COLO668 (cell line): ENCODE results near the gene ARHGEF17.

ENCODE experiments used
- DNase-seq: peaks from one replicate; lab custom pipeline; 2025; ENCODE audit not compliant: unreplicated experiment; lab: John Stamatoyannopoulos, UW

ARHGEF17 gene

DNA sequence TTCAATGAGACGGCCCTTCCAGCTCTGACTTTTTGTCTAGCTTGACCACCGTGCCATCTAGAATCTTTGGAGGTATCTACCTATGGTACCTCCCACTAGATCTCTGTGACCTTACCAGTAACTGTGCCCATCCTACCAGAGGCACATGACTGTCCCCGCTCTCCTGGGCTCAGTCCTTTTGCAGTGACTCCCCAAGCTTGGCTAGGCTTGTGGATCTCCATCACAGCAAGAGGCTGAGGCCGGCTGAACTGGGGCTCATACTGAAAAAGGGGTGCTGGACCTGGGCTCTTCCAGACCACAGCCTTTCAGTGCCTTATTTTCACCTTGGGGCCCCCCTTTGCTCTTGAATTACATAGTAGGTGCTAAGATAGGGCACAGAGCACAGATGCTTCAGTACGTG lies 95.5 kb downstream of the ARHGEF17 start:
- no peak for DNase-seq

DNA sequence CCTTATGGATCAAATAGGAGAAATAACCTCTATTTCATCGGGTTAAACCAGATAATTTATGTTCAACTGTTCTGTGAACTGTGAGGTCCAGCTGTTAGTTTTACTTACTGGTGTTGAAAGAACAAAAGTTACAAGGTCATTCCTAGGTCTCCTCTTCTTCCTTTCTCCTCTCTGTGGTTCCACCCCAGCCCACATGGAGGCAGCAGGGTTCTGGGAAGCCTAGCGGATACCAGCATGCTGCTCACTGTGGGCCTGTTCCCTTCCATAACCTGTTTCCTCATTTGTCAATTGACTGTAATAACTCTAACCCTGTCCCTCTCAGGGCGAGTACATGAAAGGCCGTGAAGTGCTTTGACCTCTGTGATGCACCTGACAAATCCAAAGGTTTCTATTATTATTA lies 96.0 kb downstream of the ARHGEF17 start:
- DNase-seq, result peak; percentile 8

- no peak for DNase-seq
These were observed 96.5 kb downstream of the ARHGEF17 start for GRCh38 chr11:73404506-73405145.

GRCh38 chr11:73405146-73405510 lies 97.1 kb downstream of the ARHGEF17 start:
- no peak for DNase-seq

DNA sequence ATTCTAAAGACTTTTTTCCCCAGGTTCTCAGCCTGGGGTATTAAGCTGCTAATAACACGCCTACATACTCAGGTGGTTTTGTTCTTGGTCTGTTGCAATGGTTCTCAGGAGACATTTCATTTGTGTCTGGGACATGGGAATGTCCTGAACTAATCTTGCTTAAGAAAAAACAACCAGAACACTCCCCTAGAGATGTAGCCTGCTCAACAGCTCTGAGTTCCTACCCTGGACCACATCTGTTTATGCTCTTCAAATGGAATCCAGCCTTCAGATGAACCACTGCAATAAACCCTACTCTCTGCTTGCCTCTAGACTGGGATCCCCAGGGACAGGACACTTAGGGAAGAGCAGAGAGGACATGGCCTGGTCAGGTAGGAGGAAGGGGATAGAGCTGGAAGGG lies 98.1 kb downstream of the ARHGEF17 start:
- no peak for DNase-seq

- DNase-seq, result no peak
These were observed 98.5 kb downstream of the ARHGEF17 start for GRCh38 chr11:73406619-73407018.

GRCh38 chr11:73409431-73409830 lies 101.4 kb downstream of the ARHGEF17 start:
- no peak for DNase-seq

DNA sequence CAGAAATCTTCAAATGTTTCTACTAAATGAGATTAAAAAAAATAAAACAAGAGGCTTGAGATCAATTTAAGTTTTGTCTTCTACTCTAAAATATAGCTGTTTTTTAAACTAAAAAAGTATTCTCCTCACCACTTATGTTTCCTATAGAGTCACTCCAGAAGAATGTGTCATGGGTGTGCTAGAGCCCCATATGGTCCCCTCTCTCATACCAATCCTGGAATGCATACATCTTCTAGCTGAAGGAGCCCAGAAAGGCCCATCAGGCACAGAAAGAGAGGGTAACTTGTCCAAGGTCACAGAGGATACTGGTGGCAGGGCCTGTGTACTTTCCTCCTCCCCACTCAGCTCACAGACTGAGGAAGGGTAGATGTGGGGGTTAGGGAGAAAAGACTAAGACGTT lies 102.6 kb downstream of the ARHGEF17 start:
- no peak for DNase-seq

GRCh38 chr11:73411031-73411430 lies 103.0 kb downstream of the ARHGEF17 start:
- no peak for DNase-seq

- DNase-seq, result no peak
These were observed 104.2 kb downstream of the ARHGEF17 start for GRCh38 chr11:73412308-73412707.

- DNase-seq, result no peak
These were observed 105.2 kb downstream of the ARHGEF17 start for GRCh38 chr11:73413256-73413655.

DNA sequence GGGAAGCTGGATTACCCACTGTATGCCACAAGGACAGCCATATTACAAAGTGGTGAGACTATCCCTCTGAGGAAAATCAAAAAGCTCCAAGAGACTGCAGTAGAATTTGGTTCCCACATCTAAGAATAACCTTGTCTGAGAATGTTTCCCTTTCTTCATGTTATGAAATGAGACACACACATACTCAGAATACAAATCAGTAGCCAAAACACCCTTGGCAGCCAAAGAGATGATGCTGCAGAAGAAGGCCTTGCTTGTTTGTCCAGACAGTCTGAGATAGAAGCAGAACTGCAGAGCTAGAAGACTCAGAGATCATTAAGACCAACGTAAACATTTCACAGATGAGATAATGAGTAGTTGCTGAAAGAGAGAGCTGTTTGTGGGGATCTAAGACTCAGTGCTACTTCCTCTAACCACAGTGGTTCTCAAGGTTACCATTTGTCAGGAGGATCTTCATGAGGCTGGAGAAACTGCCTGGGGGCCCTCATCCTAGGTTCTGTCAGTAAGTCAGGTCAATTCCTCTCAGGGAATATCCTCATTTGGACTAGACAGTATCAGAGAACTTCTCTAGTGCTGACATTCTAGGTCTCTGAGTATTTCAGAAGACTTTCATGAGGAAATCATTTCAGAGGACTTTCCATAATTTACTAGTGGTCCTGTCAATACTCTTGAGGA lies 107.0 kb downstream of the ARHGEF17 start:
- DNase-seq, result no peak

GRCh38 chr11:73415854-73416615 lies 108.0 kb downstream of the ARHGEF17 start:
- DNase-seq, result no peak

DNA sequence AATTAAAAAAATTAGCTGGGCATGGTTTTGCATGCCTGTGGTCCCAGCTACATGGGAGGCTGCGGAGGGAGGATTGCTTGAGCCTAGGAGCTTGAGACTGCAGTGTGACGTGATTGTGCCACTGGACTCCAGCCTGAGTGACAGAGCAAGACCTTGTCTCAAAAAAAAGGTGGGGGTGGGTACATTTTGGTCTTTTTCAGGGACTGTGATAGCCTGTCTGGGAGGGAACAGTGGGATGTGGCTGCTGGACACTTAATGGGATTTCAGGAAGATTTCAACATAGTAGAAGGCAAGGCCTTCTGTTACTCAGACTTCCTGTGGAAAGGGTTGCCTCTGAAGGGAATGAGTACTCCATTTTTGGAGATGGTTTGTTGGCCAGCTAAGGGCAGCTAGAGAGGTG lies 108.7 kb downstream of the ARHGEF17 start:
- DNase-seq, result no peak
